Neuronal stem cell (in vitro differentiated cells): ENCODE results near the gene HBQ1. TPM values are rescaled to one million over a fixed set of nuclear protein-coding genes. Genes with fewer than 3 reads are reported as not detected.
A peak's percentile ranks its signal among the peaks of the same experiment; 100 is the strongest.
"Not testable (repeated sequence)": the region's sequence is repeated elsewhere in the genome, so short reads cannot be mapped to it uniquely, and the experiment has no call there.

Experiments
- DNase-seq: peaks from one replicate; pipeline ENCODE4 v3.0.0-alpha.2; 2013; ENCODE audit warnings: low spot score
- H2AFZ ChIP-seq: one replicate; pipeline ENCODE4 v1.6.1; 2013; ENCODE audit warnings: mild to moderate bottlenecking, low read length, inconsistent platforms
- H2AK5ac ChIP-seq: 2 replicates; pipeline ENCODE4 v1.6.1; 2013; ENCODE audit warnings: low read depth, mild to moderate bottlenecking, inconsistent platforms, low read length, moderate library complexity, mixed read lengths
- H2BK120ac ChIP-seq: 2 replicates; pipeline ENCODE4 v1.6.1; 2013; ENCODE audit warnings: low read depth, mild to moderate bottlenecking, inconsistent platforms, low read length, moderate library complexity, mixed read lengths
- H2BK12ac ChIP-seq: one replicate; pipeline ENCODE4 v1.6.1; 2013; ENCODE audit warnings: low read length, inconsistent platforms
- H2BK15ac ChIP-seq: 2 replicates; pipeline ENCODE4 v1.6.1; 2013; ENCODE audit warnings: mild to moderate bottlenecking, low read length, inconsistent platforms, mixed read lengths
- H2BK5ac ChIP-seq: one replicate; pipeline ENCODE4 v1.6.1; 2013; ENCODE audit warnings: inconsistent platforms, mild to moderate bottlenecking, low read length, moderate library complexity
- H3K14ac ChIP-seq: one replicate; pipeline ENCODE4 v1.6.1; 2013; ENCODE audit warnings: low read length, inconsistent platforms
- H3K18ac ChIP-seq: 2 replicates; pipeline ENCODE4 v1.6.1; 2013; ENCODE audit warnings: low read length, inconsistent platforms
- H3K23ac ChIP-seq: 2 replicates; pipeline ENCODE4 v1.6.1; 2013; ENCODE audit warnings: low read depth, mild to moderate bottlenecking, mixed read lengths, low read length, inconsistent platforms; ENCODE audit not compliant: poor library complexity
- H3K27ac ChIP-seq: replicated peaks from 3 replicates; pipeline ENCODE4 v1.5.1; 2013; ENCODE audit warnings: low read length, inconsistent platforms
- H3K27me3 ChIP-seq, 3 experiments: 2 replicates each; pipeline ENCODE4 v1.6.1; 2013; ENCODE audit warnings: low read length in 3 of 3, mild to moderate bottlenecking in 2 of 3, inconsistent platforms in 1 of 3, low read depth in 1 of 3, mixed read lengths in 1 of 3, moderate library complexity in 1 of 3; ENCODE audit not compliant: control insufficient read depth in 3 of 3, insufficient read depth in 3 of 3
- H3K36me3 ChIP-seq, 2 donors: replicated peaks in 1 of 2; 2 replicates each; pipeline ENCODE4 v1.6.1; 2013; ENCODE audit warnings: low read length in 2 of 2; ENCODE audit not compliant: control insufficient read depth in 2 of 2, insufficient read depth in 2 of 2
- H3K4ac ChIP-seq: 2 replicates; pipeline ENCODE4 v1.6.1; 2013; ENCODE audit warnings: inconsistent platforms, mild to moderate bottlenecking, low read length, moderate library complexity
- H3K4me1 ChIP-seq, 2 donors: 1 replicate in 1 of 2; 2 replicates in 1 of 2; pipeline ENCODE4 v1.6.1; 2013; ENCODE audit warnings: low read length in 2 of 2, low read depth in 1 of 2; ENCODE audit not compliant: control insufficient read depth in 2 of 2, insufficient read depth in 1 of 2
- H3K4me2 ChIP-seq: one replicate; pipeline ENCODE4 v1.6.1; 2013; ENCODE audit warnings: mild to moderate bottlenecking, low read length, inconsistent platforms; ENCODE audit not compliant: insufficient read depth, poor library complexity, severe bottlenecking
- H3K4me3 ChIP-seq, 2 donors: 2 replicates each; pipeline ENCODE4 v1.5.1; 2013; ENCODE audit warnings: low read length in 2 of 2, mild to moderate bottlenecking in 2 of 2, inconsistent platforms in 1 of 2, moderate library complexity in 1 of 2
- H3K79me1 ChIP-seq: one replicate; pipeline ENCODE4 v1.6.1; 2013; ENCODE audit warnings: low read depth, mild to moderate bottlenecking, inconsistent platforms, low read length, moderate library complexity
- H3K9ac ChIP-seq: one replicate; pipeline ENCODE4 v1.6.1; 2013; ENCODE audit warnings: mild to moderate bottlenecking, low read depth, low read length, inconsistent platforms; ENCODE audit not compliant: poor library complexity
- H3K9me3 ChIP-seq, 2 donors: replicated peaks in 1 of 2; 2 replicates each; pipeline versions ENCODE3 to v1.6.1; 2013; ENCODE audit warnings: low read length in 2 of 2, mild to moderate bottlenecking in 2 of 2, inconsistent platforms in 1 of 2, low read depth in 1 of 2, mixed read lengths in 1 of 2, moderate library complexity in 1 of 2; ENCODE audit not compliant: control insufficient read depth in 2 of 2, insufficient read depth in 1 of 2
- H4K8ac ChIP-seq: one replicate; pipeline ENCODE4 v1.6.1; 2013; ENCODE audit warnings: low read depth, mild to moderate bottlenecking, inconsistent platforms, low read length, moderate library complexity
- H4K91ac ChIP-seq: one replicate; pipeline ENCODE4 v1.6.1; 2013; ENCODE audit warnings: low read length, low read depth, mild to moderate bottlenecking, inconsistent platforms; ENCODE audit not compliant: poor library complexity
- WGBS, 2 donors: extraction: QIAGEN DNeasy Blood & Tissue Kit; methylation state at CpG; one replicate each; pipeline ENCODE4 v1.1.7; 2013; ENCODE audit warnings: missing lambda C conversion rate in 2 of 2, mixed read lengths in 1 of 2; ENCODE audit not compliant: insufficient read length in 2 of 2, insufficient replicate concordance in 1 of 2; ENCODE audit errors: extremely low coverage in 2 of 2; 5-methylcytosine and 5-hydroxymethylcytosine counted together
- small RNA-seq: library from polyadenylated mRNA; stranded (forward); fragments of <200 nt; extraction: miRNeasy Mini kit (QIAGEN cat#:217004); gene quantifications from one replicate; pipeline ENCODE3, GENCODE V24; 2013; ENCODE audit not compliant: insufficient read depth

Gene HBQ1

DNA sequence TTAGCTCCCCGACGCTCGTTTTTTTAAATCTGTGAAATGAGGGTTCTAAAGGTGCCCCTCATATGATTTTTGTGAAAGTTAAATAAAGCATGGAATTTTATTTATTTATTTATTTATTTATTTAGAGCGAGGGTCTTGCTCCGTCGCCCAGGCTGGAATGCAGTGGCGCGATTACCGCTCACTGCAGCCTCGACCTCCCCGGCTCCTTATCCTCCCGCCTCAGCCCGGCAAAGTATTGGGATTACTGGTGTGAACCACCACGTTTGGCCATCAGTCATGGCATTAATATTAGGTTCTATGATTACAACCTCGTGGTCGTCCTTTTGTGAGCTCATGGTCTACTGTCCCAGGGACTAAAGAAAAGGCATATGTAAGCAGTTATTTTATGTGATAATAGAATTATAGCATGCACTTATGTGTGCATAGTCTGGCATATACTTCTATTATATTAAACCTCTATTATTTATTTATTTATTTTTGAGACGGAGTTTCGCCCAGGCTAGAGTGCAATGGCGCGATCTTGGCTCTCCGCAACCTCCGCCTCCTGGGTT is 49.5 kb downstream of the HBQ1 start:
- H4K8ac ChIP-seq: no peak overlapping the region
- H3K79me1 ChIP-seq: peaks cover 1% of the 10 kb centered on the region
- H2BK15ac ChIP-seq: no peak overlapping the region
- H3K27ac ChIP-seq: no peak overlapping the region
- H3K14ac ChIP-seq: no peak overlapping the region
- no peaks in the 10 kb centered on the region for H3K9me3 ChIP-seq
- no peak overlapping the region for H2AK5ac ChIP-seq
- no peak overlapping the region for H2BK12ac ChIP-seq
- peaks cover 16 to 32% of the 10 kb centered on the region in 2 donors for H3K36me3 ChIP-seq
- no peak overlapping the region for H2BK120ac ChIP-seq
- H3K4ac ChIP-seq: no peak overlapping the region
- H2BK5ac ChIP-seq: no peak overlapping the region
- H3K4me1 ChIP-seq: peaks cover 2 to 9% of the 10 kb centered on the region in 2 donors
- H3K18ac ChIP-seq: no peak overlapping the region
- H3K9ac ChIP-seq: no peak overlapping the region
- no peak overlapping the region for H4K91ac ChIP-seq
- no peak overlapping the region for H3K4me2 ChIP-seq
- H2AFZ ChIP-seq: peak overlapping the region; percentile 98
- peak overlapping the region in 1 of 2 donors; percentile 66 for H3K4me3 ChIP-seq
- no peak for DNase-seq
- WGBS, 2 donors: no CpG with 5 or more reads among the region's 22 CpGs
- H3K27me3 ChIP-seq: no peaks in the 10 kb centered on the region
- H3K23ac ChIP-seq: no peak overlapping the region

DNA sequence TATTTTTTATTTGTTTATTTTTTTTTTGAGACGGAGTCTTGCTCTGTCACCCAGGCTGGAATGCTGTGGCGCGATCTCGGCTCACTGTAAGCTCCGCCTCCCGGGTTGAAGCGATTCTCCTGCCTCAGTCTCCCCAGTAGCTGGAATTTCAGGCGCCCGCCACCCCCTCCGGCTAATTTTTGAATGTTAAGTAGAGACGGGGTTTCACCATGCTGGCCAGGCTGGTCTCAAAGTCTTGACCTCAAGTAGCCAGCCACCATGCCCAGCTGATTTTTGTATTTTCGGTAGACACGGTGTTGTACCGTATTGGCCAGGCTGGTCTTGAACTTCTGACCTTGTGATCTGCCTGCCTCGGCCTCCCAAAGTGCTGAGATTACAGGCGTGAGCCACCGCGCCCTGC is 50.1 kb downstream of the HBQ1 start:
- H3K36me3 ChIP-seq: peaks cover 14 to 27% of the 10 kb centered on the region in 2 donors
- WGBS, 2 donors: no CpG with 5 or more reads among the region's 18 CpGs
- not testable (repeated sequence) for H3K9me3 ChIP-seq

More for the DNA sequence above, 50.1 kb downstream of the HBQ1 start:
- H3K4me2 ChIP-seq, H2BK5ac ChIP-seq, H3K79me1 ChIP-seq, DNase-seq, H3K14ac ChIP-seq, H2BK120ac ChIP-seq, H3K4me3 ChIP-seq, H3K4me1 ChIP-seq, H4K8ac ChIP-seq, H2BK15ac ChIP-seq, H2BK12ac ChIP-seq, H3K18ac ChIP-seq, H3K4ac ChIP-seq, H2AK5ac ChIP-seq, H3K27ac ChIP-seq, H4K91ac ChIP-seq, H3K9ac ChIP-seq, H2AFZ ChIP-seq, H3K27me3 ChIP-seq, H3K23ac ChIP-seq: not testable (repeated sequence)

Small RNA genes within 50 kb of the gene (small RNA-seq; reads per million reads assigned to genes)
- not detected for gene RF00019
